Sigmoid colon (tissue), 4 donors: ENCODE results near the gene CCDC138.

Source experiments
- EP300 ChIP-seq, 4 donors: sonication (generic); formaldehyde crosslinking; IDR thresholded peaks; one replicate each; pipeline ENCODE4 v1.6.1; 2017; ENCODE audit warnings: antibody characterized with exemption in 4 of 4
- POLR2AphosphoS5 ChIP-seq, 4 donors: sonication (generic); formaldehyde crosslinking; IDR thresholded peaks; one replicate each; pipeline ENCODE4 v1.6.1; 2017; ENCODE audit warnings: antibody characterized with exemption in 4 of 4
- TF ChIP-seq, protein P1 (sequence below), 4 experiments: fragments of 450-650 bp in 3 of 4; fragments of 200-600 bp in 1 of 4; IDR thresholded peaks; one replicate each; pipeline ENCODE4 v1.5.1; 2016 to 2019; ENCODE audit warnings: antibody characterized with exemption in 4 of 4, mild to moderate bottlenecking in 3 of 4, moderate library complexity in 2 of 4

DNA sequence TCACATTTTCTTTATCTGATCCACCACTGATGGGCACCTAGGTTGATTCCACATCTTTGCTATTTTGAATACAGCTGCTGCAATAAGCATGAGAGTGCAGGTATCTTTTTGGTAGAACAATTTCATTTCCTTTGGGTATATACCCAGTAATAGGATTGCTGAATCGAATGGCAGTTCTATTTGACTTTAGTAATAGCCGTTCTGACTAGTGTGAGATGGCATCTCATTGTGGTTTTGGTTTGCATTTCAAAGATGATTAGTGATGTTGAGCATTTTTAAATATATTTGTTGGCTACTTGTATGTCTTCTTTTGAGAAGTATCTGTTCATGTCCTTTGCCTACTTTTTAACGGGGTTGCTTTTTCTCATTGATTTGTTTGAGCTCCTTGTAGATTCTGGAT lies 72.3 kb downstream of the CCDC138 start:
- TF ChIP-seq, protein P1, sequence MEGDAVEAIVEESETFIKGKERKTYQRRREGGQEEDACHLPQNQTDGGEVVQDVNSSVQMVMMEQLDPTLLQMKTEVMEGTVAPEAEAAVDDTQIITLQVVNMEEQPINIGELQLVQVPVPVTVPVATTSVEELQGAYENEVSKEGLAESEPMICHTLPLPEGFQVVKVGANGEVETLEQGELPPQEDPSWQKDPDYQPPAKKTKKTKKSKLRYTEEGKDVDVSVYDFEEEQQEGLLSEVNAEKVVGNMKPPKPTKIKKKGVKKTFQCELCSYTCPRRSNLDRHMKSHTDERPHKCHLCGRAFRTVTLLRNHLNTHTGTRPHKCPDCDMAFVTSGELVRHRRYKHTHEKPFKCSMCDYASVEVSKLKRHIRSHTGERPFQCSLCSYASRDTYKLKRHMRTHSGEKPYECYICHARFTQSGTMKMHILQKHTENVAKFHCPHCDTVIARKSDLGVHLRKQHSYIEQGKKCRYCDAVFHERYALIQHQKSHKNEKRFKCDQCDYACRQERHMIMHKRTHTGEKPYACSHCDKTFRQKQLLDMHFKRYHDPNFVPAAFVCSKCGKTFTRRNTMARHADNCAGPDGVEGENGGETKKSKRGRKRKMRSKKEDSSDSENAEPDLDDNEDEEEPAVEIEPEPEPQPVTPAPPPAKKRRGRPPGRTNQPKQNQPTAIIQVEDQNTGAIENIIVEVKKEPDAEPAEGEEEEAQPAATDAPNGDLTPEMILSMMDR (IDR thresholded peaks at IDR 0.05) = no peak
- TF ChIP-seq POLR2AphosphoS5 (IDR thresholded peaks at IDR 0.05) (no peak), EP300 (IDR thresholded peaks at IDR 0.05) (no peak)
